Neural progenitor cell (in vitro differentiated cells): ENCODE measurements around the gene IQGAP2.

Experiments
- EZH2phosphoT487 ChIP-seq: fragments of 200-600 bp; sonication (generic); IDR thresholded peaks from 2 replicates; pipeline ENCODE4 v1.6.1; 2017; ENCODE audit warnings: antibody characterized with exemption
- TF ChIP-seq, protein P1 (sequence below): fragments of 200-600 bp; sonication (generic); IDR thresholded peaks from 2 replicates; pipeline ENCODE4 v1.5.1; 2017; ENCODE audit warnings: antibody characterized with exemption, mild to moderate bottlenecking

GRCh38 chr5:76692274-76692540 lies 289.1 kb downstream of the IQGAP2 start:
- TF ChIP-seq EZH2phosphoT487: no peak
- TF ChIP-seq, protein P1, sequence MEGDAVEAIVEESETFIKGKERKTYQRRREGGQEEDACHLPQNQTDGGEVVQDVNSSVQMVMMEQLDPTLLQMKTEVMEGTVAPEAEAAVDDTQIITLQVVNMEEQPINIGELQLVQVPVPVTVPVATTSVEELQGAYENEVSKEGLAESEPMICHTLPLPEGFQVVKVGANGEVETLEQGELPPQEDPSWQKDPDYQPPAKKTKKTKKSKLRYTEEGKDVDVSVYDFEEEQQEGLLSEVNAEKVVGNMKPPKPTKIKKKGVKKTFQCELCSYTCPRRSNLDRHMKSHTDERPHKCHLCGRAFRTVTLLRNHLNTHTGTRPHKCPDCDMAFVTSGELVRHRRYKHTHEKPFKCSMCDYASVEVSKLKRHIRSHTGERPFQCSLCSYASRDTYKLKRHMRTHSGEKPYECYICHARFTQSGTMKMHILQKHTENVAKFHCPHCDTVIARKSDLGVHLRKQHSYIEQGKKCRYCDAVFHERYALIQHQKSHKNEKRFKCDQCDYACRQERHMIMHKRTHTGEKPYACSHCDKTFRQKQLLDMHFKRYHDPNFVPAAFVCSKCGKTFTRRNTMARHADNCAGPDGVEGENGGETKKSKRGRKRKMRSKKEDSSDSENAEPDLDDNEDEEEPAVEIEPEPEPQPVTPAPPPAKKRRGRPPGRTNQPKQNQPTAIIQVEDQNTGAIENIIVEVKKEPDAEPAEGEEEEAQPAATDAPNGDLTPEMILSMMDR: no peak
